LHCN-M2 (cell line): ENCODE results near the gene ACAP3. TPM values are rescaled to one million over a fixed set of nuclear protein-coding genes. Genes with fewer than 3 reads are reported as not detected.
"Not testable (repeated sequence)": the region's sequence is repeated elsewhere in the genome, so short reads cannot be mapped to it uniquely, and the experiment has no call there.

Experiments
- DNase-seq: peaks from one replicate; pipeline ENCODE4 v3.0.0-alpha.2; 2012; ENCODE audit warnings: low read depth
- total RNA-seq: library from RNA; depleted of rRNA; stranded (reverse); fragments of >200 nt; gene quantifications from 2 replicates; pipeline ENCODE4 v1.2.3, GENCODE V29; 2014

The ACAP3 gene
- total RNA-seq, 1 experiment from 2014 or later: 71.0 TPM

DNA sequence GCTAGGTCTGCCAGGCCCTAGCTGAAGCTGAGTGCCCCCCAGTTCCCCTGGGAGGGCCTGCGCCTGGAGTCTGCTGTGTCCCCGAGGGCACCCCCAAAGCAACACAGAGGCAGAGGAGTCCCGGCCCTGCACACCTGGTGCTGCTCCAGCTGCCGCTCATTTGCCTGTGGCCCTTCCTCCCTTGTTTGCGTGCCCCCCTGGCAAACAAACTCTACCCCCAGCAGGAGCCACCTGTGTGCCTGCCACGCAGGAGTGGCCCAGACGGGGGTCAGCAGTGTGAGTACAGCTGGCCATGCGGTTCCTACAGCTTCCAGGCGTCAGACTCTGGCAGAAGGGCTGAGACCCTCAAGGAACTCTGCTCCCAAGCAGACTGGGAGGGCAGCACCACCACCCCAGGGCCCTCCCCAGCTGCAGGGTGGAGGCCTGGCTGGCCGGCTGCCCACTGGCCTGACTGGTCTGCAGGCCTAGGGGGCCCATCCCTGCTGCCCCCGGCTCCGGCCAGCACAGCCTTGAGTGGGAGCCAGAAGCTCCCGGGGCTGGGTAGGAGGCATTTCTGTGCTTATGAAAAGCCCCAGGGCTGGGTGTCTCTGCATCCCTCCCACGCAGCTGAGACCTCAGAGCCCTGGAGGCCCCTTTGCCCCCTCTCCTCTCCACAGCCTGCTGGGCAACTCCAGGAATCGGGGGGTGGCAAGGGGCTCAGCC is 22.8 kb upstream of the ACAP3 start:
- DNase-seq: no peak

DNA sequence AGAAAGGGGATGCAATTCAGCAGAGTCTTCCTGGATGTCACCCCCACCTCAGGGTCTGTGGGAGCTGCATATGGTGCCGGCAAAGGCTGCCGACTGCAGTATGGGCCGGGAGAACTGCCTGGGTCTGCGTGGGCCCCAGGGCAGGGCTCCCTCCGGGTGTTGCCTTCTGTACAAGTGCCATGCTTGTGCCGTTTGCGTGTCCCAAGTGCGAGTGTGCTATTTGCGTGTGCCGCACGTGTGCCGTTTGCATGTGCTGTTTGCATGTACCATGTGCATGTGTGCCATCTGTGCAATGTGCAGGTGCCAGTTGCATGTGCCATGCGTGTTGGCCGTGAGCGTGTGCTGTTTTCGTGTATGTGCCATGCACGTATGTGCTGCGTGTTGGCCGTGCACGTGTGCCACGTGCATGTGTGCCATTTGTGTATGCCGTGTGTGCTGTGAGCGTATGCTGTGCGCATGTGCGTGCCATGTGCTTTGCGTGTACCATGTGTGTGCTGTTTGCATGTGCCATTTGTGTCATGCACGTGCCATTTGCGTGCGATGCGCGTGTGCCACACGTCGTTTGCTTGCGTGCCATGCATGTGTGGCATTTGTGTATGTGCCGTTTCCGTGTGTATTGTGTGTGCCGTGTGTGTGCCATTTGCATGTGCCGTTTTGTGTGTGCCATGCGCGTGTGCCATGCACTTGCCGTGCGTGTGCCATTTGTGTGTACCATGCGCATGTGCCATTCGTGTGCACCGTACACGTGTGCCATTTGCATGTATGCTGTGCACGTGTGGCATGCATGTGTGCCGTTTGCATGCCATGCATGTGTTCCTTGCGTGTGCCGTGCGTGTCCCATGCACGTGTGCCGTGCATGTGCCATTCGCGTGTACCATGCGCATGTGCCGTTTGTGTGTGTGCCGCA is 21.8 kb upstream of the ACAP3 start:
- DNase-seq: no peak

DNA sequence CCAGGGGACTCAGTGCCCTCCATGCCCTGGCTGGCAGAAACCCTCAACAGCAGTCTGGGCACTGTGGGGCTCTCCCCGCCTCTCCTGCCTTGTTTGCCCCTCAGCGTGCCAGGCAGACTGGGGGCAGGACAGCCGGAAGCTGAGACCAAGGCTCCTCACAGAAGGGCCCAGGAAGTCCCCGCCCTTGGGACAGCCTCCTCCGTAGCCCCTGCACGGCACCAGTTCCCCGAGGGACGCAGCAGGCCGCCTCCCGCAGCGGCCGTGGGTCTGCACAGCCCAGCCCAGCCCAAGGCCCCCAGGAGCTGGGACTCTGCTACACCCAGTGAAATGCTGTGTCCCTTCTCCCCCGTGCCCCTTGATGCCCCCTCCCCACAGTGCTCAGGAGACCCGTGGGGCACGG is 20.5 kb upstream of the ACAP3 start:
- DNase-seq: no peak

DNA sequence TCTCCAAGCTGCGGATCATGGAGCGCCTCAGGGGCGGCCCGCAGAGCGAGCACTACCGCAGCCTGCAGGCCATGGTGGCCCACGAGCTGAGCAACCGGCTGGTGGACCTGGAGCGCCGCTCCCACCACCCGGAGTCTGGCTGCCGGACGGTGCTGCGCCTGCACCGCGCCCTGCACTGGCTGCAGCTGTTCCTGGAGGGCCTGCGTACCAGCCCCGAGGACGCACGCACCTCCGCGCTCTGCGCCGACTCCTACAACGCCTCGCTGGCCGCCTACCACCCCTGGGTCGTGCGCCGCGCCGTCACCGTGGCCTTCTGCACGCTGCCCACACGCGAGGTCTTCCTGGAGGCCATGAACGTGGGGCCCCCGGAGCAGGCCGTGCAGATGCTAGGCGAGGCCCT is 19.6 kb upstream of the ACAP3 start:
- no peak for DNase-seq

DNA sequence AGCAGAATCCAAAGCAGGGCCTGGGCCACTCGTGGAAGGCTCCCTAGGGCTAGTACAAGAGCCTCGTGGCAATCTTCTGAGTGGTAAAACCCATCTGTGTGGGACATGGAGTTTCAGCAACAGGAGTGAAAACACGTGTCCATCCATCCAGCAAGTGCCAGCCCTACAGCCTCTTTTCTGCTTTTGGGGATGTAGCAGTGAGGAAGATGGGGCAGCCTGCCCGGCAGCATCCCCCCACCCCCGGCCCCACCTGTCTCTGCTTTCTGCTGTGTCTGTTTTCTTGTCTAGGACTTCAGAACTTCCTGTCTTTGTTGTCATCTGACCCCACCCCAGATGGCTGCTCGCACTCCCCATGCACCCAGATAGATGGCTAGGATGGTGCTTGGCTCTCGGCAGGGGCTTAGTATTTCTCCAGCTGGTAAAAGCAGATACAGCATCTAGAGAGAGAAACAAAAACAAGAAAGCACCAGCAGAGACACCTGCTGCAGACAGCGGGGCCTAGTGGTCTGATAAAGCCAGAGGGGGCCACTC is 18.4 kb upstream of the ACAP3 start:
- DNase-seq: no peak

DNA sequence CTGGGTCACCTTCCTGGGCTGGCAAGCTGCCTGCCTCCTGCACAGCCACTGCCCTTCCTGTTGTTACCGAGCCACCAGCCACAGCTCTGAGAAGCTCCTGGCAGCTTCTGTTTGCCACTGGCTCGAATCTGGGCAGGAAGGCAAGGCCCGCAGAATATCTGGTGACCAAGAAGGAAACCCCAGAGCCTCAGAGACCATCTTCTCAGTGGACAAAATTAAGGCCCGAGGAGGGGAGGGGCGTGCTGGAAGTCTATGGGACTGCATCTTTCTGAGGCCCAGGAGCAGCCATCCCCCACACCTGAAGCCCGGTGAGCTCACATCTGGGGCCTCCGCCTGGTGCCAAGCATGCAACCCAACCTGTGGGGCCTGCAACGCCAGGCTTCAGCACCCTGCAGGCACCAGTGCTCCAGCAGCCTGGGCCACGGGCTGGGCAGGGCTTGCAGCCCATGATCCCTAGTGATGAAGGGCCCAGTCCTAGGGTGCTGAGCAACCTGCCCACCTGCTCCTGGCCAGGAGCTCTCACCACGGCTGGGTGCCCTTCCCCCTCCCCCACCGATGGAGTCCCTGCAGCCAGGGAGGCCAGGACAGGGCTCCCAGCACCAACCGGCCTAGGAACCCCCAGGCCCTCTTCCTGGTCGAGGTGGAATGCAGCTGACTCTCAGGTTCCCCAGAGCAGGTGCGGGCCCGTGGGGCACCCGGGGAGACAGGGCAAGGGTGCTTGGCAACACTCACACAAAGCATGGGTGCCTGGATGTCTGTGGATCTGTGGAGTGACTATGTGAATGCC is 17.8 kb upstream of the ACAP3 start:
- no peak for DNase-seq

DNA sequence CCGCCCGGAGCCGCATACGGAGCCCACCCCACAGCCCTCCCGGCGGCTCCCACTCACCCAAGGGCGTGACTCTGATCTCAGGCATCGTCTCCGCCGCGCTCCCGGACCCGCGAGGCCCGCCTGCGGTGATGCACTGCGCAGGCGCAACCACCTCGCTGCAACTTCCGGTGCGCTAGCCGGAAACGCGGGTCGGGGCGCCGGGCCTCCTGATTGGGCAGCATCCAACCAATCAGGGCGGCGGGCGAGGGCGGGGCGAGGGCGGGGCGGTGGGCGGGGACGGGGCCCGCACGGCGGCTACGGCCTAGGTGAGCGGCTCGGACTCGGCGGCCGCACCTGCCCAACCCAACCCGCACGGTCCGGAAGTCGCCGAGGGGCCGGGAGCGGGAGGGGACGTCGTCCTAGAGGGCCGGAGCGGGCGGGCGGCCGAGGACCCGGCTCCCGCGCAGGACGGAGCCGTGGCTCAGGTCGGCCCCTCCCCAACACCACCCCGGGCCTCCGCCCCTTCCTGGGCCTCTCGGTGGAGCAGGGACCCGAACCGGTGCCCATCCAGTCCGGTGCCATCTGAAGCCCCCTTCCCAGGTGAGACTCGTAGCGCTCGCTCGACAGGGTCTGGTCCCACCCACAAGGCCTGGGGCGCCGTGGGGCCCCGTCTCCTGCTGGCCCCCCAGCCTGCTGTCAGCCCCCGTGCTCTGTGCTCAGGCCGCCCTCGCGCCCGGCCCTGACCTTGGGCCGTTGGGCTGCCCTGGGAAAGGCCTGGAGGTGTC is 17.0 kb upstream of the ACAP3 start, which contains the start of the genes CPTP and INTS11:
CPTP (plus strand) TSS at position 279 of the 764 bp plus-strand sequence. CDS start 2,109 bp downstream, outside the sequence.
INTS11 (minus strand) TSS at position 137 of the 764 bp plus-strand sequence; CDS start at position 85, 52 bp downstream.
- peak; percentile 85 for DNase-seq

DNA sequence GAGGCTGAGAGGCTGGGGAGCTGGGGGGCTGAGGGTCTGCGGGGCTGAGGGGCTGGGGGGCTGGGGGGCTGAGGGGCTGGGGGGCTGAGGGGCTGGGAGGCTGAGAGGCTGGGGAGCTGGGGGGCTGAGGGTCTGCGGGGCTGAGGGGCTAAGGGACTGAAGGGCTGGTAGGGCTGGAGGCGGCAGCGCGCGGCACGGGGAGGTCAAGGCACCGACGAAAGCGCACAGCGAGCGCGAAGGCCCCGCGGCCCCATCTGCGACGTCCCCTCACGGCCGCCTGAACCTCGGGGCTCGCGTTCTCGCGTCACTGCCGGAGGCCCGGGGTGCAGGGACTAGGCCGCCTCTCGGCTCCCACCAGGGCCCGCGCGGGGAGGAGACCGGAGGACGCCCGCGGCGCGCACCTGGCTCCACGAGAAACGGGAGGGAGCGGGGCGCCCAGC is 16.4 kb upstream of the ACAP3 start:
- DNase-seq: no peak

DNA sequence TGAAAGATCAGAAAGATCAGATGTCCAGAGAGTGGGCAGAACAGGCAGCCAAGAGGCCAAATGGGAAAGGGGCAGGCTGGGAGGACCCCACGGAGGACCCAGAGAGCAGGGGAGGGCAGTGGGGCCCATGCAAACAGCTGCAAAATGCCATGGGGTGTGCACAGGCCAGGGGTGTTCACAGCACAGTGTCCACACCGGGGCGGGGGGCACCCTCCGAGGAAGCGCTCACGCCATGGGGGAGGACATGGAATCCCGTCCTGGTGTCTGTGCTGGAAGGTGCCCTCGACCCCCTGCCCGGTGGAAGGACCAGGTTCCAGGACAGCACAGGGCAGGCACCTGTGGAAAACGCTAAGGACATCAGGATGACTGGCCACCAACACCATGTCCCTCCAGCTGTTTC is 15.2 kb upstream of the ACAP3 start:
- DNase-seq: no peak

DNA sequence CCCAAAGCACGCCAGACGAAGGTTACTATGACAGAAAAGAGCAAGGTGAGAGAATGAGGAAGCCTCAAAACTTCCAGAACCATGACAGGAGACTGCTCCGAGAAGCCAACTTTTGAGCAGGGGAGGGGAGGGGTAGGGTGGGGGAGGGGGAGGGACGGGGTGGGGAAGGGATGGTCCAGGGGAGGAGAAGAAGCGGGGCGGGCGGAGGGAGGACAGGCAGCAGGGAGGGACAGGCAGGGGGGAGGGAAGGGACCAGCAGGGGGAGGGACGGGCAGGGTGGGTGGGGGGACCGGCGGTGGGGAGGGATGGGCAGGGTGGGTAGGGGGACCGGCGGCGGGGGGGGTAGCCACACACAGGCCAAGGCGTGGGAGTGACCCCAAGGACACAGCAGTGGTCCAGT is 14.7 kb upstream of the ACAP3 start:
- no peak for DNase-seq

DNA sequence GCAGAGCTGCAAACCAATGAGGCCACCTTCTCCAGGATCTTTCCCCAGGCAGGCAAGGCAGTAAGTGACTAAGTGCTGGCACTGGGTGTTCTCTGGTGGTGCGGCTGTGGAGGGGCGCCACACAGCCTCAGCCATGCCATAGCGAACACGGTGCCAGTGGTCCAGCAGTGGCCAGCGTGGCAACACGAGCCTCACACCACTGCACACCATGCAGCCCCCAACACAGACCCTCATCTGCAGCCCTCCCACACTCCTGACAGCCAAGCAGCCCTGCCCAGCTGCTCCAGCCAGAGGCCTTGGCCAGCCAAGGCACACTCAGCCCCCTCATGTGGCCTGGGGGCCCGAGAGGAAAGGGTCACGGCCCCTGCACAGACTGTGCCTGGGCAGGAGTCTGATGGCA is 13.7 kb upstream of the ACAP3 start:
- DNase-seq: no peak

DNA sequence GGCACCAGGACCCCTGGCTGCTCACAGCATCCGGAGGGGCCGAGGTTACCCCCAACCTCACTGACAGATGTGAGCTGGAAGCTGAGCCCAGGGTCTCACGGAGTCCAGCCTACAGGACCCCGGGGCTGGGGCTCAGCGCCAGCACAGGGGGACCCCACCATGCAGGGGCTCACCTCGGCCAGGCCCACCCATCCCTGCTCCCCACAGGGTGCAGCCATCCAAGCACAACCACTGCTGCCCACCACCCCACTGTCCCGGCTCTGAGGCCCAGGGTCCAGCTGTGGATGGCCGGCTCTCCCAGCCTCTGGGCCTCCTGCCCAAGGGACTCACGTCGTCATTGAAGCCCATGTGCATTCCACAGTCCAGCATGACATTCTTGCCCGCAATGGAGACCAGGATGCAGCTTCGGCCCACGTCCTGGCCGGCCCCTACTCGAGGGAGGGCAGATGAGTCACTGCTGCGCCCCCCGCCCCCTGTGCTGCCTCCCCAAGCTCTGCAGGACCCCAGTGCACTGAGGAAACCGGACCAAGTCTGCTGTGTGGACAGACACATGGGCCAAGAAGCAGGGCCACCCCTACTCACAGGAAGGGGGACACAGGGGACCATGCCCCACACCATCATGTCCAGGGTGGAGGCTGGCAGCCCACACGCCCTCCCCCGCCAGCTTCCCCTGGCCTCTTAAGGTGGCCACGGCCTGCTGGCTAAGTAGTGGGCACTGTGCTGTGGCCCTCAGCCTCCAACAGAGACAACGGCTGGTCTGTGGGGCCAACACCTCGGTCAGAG is 13.1 kb upstream of the ACAP3 start:
- DNase-seq: no peak

DNA sequence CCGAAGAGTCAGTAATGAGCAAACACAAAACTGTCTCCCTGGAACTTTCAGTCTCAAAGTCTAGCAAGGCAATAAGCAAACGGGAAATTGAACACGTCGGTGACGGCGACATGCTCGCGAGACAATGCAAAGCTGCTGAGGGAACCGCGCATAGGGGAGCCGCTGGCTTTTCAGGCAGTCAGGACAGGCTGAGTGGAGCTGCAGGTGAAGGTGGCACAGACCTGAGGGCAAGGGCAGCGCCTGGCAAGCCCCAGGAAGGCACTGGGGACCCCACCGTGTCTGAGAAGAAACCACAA is 11.9 kb upstream of the ACAP3 start:
- no peak for DNase-seq

DNA sequence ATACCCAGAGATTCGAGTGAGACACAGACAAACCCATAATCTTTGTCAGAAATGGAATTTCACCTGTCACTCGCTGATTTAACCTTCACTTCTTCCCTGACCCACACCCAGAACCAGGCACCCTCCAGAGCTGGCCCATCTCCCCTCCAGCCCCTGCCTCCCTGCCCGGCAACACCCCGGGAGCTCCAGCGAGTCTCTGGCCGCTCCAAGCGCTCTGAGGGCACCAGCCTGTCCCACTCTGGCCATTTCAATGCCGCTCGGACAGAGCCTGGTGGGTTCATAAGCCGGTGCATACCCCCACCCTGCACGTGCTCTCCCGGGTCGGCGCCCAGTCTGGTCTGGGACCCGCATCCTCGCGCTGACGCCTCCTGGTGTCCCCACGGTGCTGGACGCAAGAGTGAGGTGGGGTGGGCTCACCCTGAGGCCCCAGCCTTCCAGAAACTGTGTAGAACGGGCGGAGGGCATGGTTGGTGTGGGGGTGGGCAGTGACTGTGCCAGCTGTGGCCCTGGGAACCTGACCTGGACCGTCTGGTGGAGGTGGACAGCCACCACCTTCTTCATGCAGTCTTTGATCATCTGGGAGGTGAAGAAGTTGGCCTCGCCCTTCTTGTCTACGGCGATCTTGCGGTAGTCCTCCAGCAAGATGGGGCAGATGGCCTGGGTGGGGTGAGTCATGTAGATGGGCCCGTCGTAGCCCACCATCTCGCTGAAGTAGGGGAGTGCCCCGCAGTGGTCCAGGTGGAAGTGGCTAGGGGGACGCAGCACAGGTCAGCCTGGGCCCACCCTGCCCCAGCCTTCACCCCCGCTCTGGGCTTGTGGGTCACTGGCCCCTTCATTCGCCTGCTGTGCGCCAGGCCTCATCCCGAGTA is 11.3 kb upstream of the ACAP3 start:
- DNase-seq: no peak

DNA sequence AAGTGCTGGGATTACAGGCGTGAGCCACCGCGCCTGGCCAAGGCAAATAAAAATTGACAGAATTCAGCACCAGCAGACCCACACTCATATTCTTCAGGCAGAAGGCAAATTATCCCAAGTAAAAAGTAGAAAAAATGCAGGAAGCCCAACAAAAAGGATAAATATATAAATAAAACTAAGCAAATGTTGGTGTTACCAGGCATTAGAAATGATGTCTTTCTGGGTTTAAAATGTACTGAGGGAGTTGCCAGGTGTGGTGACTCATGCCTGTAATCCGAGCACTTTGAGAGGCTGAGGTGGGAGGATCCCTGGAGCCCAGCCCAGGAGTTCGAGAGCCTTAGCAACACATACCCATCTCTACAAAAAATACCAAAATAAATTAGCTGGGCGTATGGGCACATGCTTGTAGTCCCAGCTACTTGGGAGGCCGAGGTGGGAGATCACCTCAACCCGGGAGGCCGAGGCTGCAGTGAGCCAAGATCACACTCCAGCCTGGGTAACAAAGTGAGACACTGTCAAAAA is 10.5 kb upstream of the ACAP3 start:
- DNase-seq: peak; percentile 95

DNA sequence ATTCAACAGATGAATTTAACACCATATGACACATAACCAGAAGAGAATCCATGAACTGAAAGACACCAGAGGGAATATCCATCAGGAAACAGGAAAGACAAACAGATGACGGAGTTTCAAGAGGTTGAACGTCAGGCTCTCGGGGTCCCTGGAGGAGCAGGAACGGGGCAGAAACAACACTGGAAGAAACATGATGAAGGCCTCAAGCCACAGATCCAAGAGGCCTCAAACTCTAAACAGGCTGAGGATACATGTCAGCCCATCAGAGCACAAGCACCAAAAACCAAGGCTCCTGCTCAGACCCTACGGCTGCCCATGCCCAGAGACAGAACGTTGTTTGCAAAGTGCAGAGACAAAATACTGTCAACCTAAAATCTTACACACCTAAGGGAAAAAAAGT is 9.7 kb upstream of the ACAP3 start:
- no peak for DNase-seq

DNA sequence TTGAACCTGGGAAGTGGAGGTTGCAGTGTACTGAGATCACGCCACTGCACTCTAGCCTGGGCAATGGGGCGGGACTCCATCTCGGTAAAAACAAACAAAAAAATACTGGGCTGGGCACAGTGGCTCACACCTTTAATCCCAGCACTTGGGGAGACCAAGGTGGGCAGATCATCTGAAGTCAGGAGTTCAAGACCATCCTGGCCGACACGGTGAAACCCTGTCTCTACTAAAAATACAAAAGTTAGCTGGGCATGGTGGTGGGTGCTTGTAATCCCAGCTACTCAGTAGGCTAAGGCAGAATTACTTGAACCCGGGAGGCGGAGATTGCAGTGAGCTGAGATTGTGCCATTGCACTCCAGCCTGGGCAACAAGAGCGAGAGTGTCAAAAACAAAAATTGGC is 8.5 kb upstream of the ACAP3 start:
- DNase-seq: not testable (repeated sequence)

DNA sequence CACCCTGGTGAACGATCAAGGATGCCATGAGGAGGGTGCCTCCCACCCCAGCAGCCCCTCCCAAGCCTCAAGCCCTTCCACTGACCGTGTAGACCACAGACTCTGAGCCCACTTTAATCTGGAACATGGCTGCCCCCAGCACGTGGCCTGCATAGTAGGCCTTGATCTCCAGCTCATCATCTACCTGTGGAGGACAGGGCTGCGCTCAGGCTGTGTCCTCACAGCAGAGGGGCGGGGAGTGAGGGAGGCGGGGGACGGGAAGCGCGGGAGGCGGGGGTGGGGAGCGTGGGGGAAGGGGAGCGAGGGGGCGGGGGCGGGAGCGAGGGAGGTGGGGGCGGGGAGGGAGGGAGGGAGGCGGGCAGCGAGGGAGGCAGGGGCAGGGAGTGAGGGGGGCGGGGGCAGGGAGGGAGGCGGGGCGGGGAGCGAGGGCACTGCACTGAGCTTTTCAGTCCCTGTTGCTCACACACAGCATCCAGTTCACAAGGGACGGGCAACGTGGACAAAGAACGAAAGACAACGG is 7.8 kb upstream of the ACAP3 start:
- DNase-seq: no peak
